Umbilical cord (tissue), 2 donors: ENCODE measurements around the gene NELL2. TPM values are rescaled to one million over a fixed set of nuclear protein-coding genes. Genes with fewer than 3 reads are reported as not detected.

Experiments
- DNase-seq: peaks from one replicate; pipeline ENCODE4 v3.0.0-alpha.2; 2015; ENCODE audit warnings: low spot score
- total RNA-seq: library from RNA; depleted of rRNA; stranded (reverse); fragments of >200 nt; gene quantifications from one replicate; pipeline ENCODE4 v1.2.3, GENCODE V29; 2014; ENCODE audit warnings: low replicate concordance; ENCODE audit not compliant: insufficient read depth

Gene NELL2
- total RNA-seq, 1 donor from 2014 or later = 11.1 TPM

DNA sequence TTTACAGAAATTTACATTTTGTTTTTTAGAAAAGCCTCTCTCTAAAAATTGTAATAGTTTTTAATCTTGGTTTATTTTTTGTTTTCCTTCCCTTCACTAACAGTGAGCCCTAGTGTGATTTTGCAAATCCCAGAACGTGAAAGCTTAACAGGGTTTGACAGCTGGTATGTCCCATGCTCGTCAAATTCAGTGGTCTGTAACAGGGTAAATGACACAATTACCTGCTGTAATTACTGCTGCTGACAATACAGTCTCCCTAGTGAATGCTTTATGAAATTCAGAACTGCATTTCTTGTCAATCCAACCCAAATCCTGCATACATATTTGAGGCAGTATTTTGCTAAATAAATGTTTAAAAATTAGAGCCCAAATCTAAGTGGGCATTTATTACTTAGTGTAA is 249.2 kb downstream of the NELL2 start:
- no peak for DNase-seq

DNA sequence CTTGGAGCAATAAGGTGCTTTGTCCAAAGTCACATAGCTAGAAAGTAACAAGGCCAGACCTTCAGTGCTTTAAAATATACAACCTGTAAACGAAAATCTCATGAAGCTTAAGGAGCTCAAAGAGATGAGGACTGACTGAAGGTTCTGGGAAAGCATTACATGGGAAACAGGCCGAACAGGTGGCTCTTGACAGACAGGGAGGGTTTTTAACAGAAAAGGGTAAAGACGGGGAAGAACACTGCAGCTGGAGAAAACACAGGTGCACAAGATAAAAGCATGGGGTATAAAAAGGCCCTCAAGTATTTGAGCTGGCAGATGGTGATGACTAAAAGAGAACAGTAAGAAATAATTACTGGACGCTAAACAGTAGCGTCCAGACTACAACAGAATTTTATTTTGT is 257.2 kb downstream of the NELL2 start:
- no peak for DNase-seq

DNA sequence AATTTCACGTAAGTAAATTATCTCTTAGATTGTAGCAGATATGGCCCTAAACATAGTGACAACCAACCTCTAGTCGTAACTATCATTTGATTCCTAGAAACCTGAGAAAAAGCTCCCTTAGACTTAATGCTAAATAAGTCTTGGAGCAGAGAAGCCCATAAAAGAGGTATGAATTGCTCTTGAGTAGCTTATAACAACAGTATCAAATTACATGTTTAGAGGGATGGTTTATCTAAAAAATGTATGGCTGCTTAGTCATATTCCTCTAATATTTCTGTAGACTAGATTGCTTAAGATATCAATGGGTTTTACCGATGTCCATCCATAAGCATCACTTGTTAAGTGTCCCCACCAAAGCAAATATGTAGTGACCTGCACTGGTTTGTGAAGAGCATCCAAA is 259.7 kb downstream of the NELL2 start:
- peak; percentile 35 for DNase-seq

DNA sequence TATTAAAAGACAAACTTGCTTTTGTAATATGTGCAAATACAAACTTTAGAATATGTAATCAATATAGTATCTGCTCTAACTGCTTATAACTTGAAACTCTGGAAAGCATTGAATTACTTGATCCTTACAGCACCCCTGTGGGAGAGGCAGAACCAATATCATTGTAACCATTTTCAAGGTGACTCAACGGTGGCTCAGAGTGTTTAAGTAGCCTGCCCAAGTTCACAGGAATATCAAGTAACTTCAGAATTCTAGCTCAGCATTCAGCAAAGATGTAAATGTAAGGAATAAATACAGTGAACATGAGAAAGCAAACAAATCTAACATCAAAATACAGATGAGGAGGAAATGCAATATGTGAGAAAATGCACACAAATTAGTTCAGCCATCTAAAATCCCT is 264.6 kb downstream of the NELL2 start:
- no peak for DNase-seq

DNA sequence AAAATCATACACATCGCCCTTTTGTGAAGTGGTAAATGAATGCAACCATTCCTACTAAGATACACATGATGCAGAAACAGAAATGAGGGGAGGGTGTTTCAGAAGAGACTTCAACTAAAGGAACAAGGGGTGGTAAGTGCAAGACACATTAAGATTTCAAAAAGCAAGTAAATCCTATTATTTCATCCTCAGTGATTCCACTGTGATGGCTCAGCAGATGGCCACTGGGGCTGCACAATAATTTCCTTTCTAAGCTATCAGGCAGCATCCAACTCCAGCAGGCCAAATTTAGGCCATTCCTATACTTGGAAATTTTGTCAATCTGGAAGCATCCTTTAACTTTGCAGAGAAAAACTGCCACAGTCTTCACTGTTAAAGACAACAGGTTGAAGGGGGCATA is 272.4 kb downstream of the NELL2 start:
- no peak for DNase-seq

DNA sequence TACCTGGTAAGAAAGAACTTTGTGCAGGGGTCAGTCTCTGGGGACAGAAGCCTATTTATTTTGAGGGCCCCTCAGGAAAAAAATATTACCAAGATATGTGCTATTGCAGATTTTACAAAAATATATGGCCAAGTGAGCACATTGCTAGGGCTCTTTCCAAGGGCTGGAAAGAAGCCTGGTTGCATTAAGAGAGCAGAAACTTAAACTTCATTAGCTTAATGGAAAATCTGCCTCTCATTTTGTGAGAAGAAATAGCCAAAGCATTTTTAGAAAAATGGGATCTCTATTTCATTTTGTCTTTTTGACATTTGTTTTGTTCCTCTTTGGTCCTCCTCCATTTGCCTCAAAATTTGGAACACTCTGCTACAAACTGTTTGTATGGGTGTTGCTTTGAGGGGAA is 283.5 kb downstream of the NELL2 start:
- DNase-seq = no peak

DNA sequence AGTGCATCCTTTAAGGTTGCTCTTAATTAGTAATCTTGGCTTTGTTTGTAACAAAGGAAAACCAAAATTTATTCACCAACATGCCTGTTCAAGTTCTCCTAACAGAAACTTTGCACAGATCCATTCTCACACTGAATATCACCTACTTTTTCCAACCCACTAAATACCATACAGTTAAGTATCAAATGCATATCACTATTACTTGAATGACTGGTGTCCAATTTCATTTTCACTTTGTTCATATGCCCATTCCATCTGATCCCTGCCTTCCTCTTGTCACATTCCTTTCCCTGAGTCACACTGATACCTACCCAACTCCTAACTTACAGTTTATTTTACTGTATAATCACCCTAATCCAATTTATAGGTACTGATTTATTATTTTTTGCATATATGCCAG is 286.4 kb downstream of the NELL2 start:
- DNase-seq = no peak

DNA sequence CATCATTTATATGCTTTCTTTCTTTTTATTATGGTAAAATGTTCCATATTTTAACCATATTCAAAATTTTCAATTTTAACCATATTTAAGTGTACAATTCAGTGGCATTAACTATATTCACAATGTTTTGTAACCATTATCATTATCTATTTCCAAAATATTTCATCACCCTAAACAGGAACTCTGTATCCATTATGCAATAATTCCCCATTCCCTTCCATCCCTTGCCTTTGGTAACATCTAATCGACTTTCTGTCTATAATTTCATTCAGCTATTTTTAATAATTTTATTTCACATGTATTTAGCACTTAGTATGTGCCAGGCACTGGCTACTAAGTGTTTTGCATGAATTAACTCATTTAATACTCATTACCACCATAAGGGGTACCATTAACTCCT is 287.5 kb downstream of the NELL2 start:
- DNase-seq = no peak

DNA sequence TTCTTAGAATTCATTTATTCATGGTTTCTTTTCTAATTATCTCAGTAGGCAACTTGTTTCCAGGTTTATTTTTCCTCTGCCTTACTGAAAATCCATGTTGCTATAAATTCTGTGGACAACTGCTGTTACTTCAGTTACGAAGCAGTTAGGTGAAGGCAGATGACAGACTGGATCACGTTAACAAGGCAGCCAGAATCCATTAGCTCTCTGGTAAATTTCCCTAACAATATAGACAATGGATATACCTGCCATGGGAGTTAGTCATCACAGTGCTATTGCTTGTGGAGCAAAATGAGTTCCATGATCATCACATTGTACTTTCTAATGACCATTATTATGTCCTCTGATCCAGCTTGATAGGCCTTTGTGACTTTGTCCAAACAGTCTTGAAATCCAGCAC is 291.5 kb downstream of the NELL2 start:
- no peak for DNase-seq

DNA sequence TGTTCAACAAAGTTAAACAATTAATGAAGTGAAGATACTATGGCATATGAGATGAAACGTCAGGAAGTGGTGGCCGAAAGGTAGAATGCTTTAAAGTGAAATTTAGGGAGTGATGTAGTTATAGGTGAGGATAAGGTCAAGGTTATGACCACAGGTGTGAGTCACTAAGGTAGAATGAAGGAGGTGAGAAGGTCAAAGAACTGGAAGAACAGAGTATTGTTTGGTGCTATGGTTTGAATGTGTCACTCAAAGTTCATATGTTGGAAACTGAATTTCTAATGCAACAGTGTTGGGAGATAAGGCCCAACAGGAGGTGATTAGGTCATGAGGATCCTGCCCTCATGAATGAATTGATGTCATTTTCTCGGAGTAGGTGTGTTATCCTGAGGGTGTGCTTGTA is 293.6 kb downstream of the NELL2 start:
- DNase-seq = no peak

DNA sequence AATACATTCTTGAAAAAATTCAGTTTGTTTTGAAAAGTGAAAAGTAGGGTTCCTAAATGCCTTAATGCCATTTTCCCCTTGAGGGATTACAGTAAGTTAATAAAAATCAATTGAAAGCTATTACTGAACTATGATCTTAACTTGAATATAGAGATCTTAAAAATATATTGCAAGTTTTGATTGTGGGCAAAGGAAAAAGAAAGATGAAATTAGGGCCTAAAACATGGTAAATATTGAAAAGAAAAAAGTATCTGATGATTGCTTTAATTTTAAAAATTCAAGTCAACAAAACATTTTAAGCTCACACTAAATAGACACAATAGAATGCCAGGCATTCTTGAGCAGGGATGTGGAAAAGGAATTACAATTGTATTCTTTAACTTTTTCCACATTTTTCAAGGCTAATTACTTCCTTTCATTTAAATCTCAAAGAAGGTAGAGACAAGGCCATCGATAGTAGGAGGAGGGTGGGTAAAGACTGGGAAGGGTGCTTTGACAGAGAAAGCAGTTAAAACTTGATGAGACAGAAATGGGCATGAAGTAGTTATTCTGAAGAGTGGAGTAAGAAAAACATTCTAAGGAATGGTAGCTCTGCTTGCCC is 294.4 kb downstream of the NELL2 start:
- no peak for DNase-seq

DNA sequence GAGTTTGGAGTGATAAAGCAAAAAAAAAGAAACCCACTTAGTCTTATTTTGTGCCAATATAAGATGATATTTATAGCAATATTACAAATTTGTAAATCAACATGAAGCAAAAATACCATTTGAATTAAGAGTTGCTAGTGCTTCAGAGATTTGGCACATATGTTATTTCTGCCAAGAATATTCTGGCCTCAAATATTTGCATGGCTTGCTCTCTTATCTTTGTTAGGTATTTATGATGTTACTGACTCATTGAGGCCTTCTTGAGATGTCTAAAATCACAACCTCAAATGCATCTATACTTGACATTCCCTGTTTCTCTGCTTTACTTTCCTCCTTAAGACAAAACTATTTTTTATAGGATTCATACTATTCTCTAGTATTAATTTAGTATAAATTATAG is 301.5 kb downstream of the NELL2 start:
- DNase-seq = peak; percentile 81

DNA sequence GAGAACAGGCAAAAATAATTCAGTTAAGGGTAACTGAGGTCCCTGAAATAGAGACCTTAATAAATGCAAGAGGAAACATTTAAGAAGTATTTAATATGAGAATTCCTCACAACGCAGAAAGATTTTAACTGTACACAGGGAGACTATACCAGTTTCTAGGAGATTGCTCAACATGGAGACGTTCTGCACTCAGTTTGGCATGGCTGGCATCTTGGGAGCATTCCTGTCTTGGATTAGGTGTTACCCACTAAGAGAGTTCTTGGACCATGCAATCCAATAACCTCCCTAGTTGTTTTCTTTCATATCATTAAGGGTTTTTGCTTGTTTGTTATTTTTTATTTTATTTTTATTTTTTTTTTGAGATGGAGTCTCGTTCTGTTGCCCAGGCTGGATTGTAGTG is 302.4 kb downstream of the NELL2 start:
- DNase-seq = no peak

DNA sequence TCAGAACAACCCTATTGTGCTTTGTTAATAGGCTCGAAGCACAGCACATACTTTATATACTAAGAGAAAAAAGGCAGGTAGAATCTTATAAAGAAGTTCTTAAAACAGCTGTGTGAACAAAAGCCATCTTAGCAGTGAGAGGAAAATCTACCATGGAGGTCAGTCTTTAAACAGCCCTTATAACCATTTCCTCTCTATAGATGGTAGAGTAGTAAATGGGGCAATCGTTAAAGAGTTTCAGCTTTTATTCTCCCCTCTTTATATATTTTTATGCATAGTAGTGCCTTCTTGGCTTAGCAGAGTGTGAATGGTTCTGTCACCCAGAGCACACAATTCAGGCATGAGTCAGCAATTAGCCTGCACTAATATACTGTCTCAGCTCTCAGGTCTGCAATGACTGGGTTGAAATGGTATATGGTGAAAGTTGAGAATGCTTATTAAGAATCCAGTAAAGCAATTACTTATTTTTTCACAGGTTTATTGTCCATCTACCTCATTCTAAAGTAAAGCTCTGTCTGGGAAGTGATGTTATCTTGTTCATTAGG is 305.0 kb downstream of the NELL2 start:
- no peak for DNase-seq

DNA sequence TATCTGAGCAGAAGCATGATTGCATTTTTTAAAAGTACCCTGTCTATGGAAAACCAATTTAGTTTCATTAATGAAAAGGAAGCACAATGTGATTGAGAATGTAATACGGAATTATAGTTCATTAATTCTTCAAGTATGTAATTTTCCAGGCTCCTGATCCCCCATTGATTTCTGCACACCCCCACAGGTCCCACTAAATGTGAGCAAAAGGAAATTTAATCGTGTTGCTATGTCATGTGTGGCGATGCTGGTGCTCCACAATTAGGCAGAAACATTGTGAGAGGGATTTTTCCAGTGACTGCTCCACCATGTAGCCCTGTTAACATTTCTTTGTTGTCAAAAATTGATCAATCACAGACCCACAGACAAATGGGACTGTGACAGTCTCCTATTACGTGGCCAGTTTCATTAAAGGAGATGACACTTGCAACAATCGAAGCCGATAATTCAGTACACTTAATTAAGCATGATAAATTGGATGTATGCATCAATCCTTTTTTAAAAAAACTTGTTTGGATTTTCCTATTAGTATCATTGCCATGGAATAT is 306.0 kb downstream of the NELL2 start:
- no peak for DNase-seq

DNA sequence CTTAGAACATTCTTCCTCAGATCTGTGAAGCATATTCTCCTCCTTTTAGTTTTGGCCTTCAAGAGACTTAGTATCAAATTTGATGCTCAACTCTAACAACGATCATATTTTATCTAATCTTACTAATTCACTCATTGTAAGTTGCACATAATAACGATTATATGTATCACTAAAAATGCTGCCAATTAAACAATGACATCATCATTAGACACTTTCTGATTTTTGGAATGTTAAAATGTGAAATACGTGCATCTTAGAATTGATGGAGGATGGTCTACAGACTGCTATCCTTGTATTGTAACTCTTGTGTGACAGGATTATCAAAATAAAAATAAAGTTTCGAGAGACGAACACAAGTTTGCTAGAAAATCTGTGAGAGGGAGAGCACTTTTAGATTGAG is 311.0 kb downstream of the NELL2 start:
- DNase-seq = no peak

DNA sequence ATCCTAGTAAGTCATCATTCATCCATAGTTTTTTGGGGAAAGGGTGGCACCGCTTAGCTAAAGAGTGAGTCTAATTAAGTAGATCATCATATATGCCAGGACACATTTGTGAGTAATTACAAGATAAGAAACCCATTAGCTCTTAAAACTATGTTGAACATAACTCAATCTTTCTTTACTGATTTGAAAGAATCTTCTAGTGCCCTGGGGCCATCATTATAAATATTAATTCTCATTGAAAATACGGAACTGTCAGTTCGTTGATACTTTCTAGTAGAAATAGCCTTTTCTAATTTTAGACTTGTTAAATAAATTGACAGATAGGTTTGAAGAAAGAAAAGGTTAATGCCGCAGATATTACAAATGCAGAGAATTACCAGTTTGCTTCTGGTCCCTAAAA is 312.6 kb downstream of the NELL2 start:
- no peak for DNase-seq

DNA sequence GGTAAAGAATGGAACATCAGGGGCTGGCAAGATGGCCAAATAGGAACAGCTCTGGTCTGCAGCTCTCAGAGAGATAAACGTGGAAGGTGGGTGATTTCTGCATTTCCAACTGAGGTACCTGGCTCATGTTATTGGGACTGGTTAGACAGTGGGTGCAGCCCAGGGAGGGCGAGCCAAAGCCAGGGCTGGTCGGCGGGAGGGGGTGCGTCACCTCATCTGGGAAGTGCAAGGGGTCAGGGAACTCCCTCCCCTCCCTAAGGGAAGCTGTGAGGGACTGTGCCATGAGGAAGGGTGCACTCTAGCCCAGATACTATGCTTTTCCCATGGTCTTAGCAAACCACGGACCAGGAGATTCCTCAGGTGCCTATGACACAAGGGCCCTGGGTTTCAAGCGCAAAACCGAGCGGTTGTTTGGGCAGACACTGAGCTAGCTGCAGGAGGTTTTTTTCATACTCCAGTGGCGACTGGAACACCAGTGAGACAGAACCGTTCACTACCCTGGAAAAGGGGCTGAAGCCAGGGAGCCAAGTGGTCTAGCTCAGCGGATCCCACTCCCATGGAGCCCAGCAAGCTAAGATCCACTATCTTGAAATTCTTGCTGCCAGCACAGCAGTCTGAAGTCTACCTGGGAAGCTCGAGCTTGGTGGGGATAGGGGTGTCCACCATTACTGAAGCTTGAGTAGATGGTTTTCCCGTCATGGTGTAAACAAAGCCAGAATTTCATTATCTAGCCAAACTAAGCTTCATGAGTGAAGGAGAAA is 317.6 kb downstream of the NELL2 start:
- DNase-seq = no peak

DNA sequence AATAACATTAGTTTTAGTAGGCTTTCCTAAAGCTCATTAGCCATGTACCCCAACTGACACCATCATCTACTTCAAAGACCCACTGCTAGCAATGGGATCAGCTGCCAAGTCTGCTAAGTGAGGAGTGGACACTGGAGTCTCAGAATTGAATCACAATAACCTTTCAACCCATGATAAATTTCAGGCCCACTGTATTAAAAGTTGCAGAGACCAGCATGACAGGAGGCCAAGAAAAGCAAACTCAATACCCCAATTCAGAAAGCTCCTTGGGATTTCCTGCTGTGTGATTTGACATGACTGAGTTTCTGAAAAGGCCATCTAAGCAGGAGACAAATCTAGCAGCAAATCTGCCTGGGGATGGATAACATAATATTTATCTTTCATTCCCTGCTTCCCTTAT is 320.7 kb downstream of the NELL2 start:
- DNase-seq = no peak

DNA sequence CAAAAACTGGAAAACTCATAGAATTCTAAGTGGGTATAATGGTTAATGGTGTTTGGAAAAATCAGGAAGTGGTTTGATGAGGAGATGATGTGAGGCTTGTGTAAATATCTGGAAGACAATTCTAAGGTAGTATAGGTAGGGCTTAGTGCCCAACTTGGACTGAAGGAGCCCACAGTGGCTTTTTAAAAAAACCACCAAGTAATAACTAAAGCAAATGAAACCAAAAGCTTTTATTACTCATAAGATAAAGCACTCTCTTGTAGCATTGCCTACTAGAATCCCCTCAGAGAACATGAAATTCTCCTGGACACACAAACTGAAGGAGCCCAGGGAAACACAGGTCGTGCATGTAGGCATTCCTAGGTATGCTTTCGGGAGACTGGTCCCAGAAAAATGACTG is 324.5 kb downstream of the NELL2 start:
- DNase-seq = no peak

DNA sequence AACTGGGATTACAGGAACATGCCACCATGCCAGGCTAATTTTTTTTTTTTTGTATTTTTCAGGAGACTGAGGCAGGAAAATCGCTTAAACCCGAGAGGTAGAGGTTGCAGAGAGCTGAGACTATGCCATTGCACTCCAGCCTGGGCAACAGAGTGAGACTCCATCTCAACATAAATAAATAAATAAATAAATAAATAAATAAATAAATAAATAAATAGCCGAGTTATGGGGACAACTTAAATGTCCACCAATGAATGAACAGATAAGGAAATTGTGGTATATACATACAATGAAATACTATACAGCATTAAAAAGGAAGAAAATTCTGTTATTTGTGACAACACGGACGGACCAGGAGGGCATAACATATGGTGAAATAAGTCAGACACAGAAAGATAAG is 325.7 kb downstream of the NELL2 start:
- DNase-seq = no peak

DNA sequence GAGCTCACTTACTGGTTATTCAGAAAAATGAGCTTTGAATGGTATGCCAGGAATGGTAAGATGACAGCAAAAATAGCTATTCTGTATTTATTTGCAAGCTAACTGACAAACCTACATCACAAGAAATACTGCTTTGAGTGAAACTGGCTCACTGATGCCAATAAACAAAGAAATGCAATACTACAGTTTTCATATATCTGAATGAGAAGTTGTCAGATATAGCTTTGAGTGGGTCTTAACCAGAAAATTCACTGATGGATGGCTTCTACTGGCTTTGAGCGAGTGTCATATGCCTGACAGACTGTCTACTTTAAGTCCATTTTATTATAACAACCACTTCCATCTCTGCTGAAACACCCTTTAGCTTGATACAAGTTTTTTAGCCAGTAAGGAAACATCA is 330.1 kb downstream of the NELL2 start:
- DNase-seq = no peak

DNA sequence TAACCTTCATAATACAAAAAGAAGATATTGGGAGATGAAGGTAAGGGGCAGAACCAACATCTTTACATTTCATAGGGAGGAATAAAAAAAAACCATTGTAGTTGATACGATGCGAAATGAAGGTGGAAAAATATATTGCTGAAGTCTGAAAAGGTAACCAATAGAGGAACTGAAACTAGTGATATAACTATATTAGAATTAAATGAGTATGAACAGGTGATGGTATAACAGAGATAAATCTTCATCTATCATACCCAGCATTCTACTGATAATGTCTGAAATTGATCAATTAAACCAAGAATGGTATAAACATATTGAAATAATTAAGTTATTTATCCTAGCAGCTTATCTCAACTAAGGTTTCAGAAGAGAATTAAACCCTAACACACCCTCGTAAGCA is 332.1 kb downstream of the NELL2 start:
- DNase-seq = no peak
